Measurements from ENCODE around the gene SMCR8. TPM values are rescaled to one million over a fixed set of nuclear protein-coding genes. Genes with fewer than 3 reads are reported as not detected.

The SMCR8 gene
- total and polyA plus RNA-seq, 9 of the 15 experiments (the other 6 are each of a cell fraction or from before 2014, with no cell fraction given): 0.25 to 8.8 (median 4.9) TPM

DNA sequence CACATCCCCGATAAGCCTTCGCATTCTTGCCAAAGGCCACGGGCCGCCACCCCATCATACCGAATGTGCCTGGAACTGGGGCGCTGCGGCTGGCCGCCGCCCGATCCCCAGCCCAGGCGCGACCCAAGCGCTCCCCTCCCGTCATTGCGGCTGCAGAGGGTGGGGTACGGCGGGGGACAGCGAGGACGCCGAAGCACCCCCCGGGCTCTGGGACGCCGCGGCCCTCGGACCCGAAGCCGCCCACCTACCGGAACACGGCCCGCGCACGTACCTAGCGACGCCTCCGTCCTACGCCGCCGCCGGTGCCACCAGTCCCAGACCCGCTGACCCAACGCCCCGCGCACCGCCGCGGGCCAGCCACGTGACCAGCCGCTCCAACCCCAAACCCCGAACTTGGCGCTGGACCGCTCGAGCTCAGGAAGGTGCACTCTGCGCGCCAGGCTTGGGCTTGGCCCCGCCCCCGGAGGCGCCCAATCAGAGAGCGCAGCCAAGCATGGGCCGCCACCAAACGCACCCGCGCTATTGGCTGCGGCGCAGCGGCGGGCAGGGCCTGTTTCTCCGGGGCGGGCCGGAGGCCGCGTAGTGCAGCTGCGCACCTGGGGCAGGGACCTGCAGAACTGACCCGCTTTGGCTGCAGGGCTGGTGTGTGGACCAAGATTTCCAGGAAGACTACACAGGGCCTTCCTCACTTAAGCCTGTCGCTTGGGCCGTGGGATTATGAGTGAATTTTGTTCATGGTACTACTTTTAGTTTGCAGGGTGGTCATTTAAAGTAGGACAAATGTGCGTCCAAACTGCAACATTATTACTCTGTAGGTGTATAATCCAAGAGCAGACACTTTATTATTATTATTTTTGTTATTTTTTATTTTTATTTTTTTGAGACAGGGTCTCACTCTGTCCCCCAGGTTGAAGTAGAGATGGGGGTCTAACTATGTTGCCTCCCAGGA is 48.3 kb downstream of the SMCR8 start, which contains the start of gene SHMT1 (continued):
- TF ChIP-seq, protein P1, sequence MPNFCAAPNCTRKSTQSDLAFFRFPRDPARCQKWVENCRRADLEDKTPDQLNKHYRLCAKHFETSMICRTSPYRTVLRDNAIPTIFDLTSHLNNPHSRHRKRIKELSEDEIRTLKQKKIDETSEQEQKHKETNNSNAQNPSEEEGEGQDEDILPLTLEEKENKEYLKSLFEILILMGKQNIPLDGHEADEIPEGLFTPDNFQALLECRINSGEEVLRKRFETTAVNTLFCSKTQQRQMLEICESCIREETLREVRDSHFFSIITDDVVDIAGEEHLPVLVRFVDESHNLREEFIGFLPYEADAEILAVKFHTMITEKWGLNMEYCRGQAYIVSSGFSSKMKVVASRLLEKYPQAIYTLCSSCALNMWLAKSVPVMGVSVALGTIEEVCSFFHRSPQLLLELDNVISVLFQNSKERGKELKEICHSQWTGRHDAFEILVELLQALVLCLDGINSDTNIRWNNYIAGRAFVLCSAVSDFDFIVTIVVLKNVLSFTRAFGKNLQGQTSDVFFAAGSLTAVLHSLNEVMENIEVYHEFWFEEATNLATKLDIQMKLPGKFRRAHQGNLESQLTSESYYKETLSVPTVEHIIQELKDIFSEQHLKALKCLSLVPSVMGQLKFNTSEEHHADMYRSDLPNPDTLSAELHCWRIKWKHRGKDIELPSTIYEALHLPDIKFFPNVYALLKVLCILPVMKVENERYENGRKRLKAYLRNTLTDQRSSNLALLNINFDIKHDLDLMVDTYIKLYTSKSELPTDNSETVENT (CRISPR knock-in tag; IDR thresholded peaks at IDR 0.05): no peak
- TF ChIP-seq HEY1 (CRISPR knock-in tag; IDR thresholded peaks at IDR 0.05; ENCODE audit: borderline replicate concordance): no peak
- TF ChIP-seq, protein P2, sequence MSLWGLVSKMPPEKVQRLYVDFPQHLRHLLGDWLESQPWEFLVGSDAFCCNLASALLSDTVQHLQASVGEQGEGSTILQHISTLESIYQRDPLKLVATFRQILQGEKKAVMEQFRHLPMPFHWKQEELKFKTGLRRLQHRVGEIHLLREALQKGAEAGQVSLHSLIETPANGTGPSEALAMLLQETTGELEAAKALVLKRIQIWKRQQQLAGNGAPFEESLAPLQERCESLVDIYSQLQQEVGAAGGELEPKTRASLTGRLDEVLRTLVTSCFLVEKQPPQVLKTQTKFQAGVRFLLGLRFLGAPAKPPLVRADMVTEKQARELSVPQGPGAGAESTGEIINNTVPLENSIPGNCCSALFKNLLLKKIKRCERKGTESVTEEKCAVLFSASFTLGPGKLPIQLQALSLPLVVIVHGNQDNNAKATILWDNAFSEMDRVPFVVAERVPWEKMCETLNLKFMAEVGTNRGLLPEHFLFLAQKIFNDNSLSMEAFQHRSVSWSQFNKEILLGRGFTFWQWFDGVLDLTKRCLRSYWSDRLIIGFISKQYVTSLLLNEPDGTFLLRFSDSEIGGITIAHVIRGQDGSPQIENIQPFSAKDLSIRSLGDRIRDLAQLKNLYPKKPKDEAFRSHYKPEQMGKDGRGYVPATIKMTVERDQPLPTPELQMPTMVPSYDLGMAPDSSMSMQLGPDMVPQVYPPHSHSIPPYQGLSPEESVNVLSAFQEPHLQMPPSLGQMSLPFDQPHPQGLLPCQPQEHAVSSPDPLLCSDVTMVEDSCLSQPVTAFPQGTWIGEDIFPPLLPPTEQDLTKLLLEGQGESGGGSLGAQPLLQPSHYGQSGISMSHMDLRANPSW (CRISPR knock-in tag; IDR thresholded peaks at IDR 0.05): no peak
- TF ChIP-seq, protein P3, sequence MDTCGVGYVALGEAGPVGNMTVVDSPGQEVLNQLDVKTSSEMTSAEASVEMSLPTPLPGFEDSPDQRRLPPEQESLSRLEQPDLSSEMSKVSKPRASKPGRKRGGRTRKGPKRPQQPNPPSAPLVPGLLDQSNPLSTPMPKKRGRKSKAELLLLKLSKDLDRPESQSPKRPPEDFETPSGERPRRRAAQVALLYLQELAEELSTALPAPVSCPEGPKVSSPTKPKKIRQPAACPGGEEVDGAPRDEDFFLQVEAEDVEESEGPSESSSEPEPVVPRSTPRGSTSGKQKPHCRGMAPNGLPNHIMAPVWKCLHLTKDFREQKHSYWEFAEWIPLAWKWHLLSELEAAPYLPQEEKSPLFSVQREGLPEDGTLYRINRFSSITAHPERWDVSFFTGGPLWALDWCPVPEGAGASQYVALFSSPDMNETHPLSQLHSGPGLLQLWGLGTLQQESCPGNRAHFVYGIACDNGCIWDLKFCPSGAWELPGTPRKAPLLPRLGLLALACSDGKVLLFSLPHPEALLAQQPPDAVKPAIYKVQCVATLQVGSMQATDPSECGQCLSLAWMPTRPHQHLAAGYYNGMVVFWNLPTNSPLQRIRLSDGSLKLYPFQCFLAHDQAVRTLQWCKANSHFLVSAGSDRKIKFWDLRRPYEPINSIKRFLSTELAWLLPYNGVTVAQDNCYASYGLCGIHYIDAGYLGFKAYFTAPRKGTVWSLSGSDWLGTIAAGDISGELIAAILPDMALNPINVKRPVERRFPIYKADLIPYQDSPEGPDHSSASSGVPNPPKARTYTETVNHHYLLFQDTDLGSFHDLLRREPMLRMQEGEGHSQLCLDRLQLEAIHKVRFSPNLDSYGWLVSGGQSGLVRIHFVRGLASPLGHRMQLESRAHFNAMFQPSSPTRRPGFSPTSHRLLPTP (IDR thresholded peaks at IDR 0.05; ENCODE audit: borderline replicate concordance, extremely low read depth, insufficient read length): no peak
- TF ChIP-seq, protein P4, sequence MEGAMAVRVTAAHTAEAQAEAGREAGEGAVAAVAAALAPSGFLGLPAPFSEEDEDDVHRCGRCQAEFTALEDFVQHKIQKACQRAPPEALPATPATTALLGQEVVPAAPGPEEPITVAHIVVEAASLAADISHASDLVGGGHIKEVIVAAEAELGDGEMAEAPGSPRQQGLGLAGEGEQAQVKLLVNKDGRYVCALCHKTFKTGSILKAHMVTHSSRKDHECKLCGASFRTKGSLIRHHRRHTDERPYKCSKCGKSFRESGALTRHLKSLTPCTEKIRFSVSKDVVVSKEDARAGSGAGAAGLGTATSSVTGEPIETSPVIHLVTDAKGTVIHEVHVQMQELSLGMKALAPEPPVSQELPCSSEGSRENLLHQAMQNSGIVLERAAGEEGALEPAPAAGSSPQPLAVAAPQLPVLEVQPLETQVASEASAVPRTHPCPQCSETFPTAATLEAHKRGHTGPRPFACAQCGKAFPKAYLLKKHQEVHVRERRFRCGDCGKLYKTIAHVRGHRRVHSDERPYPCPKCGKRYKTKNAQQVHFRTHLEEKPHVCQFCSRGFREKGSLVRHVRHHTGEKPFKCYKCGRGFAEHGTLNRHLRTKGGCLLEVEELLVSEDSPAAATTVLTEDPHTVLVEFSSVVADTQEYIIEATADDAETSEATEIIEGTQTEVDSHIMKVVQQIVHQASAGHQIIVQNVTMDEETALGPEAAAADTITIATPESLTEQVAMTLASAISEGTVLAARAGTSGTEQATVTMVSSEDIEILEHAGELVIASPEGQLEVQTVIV (CRISPR knock-in tag; IDR thresholded peaks at IDR 0.05; ENCODE audit: borderline replicate concordance): no peak
- no peak for TF ChIP-seq BRD4 (IDR thresholded peaks at IDR 0.05)
- no peak; a peak in 1 of 4 replicates for TF ChIP-seq SIN3A (IDR thresholded peaks at IDR 0.05; ENCODE audit: borderline replicate concordance in 2 of 2, control insufficient read depth in 1 of 2, low read depth in 2 of 2, low read length in 2 of 2)
- TF ChIP-seq, protein P5, sequence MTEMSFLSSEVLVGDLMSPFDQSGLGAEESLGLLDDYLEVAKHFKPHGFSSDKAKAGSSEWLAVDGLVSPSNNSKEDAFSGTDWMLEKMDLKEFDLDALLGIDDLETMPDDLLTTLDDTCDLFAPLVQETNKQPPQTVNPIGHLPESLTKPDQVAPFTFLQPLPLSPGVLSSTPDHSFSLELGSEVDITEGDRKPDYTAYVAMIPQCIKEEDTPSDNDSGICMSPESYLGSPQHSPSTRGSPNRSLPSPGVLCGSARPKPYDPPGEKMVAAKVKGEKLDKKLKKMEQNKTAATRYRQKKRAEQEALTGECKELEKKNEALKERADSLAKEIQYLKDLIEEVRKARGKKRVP (CRISPR knock-in tag; IDR thresholded peaks at IDR 0.05): no peak
- TF ChIP-seq, protein P6, sequence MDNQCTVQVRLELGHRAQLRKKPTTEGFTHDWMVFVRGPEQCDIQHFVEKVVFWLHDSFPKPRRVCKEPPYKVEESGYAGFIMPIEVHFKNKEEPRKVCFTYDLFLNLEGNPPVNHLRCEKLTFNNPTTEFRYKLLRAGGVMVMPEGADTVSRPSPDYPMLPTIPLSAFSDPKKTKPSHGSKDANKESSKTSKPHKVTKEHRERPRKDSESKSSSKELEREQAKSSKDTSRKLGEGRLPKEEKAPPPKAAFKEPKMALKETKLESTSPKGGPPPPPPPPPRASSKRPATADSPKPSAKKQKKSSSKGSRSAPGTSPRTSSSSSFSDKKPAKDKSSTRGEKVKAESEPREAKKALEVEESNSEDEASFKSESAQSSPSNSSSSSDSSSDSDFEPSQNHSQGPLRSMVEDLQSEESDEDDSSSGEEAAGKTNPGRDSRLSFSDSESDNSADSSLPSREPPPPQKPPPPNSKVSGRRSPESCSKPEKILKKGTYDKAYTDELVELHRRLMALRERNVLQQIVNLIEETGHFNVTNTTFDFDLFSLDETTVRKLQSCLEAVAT (IDR thresholded peaks at IDR 0.05): no peak
- no peak for TF ChIP-seq ZC3H11A (IDR thresholded peaks at IDR 0.05; ENCODE audit: low read depth, low read length)
- TF ChIP-seq KDM4B (IDR thresholded peaks at IDR 0.05; ENCODE audit: borderline replicate concordance in 2 of 2, low read depth in 1 of 2): no peak

Data from K562 (cell line).